IMR-90 (cell line): ENCODE measurements around the gene BLOC1S5. TPM values are rescaled to one million over a fixed set of nuclear protein-coding genes. Genes with fewer than 3 reads are reported as not detected.

Experiments used
- ATAC-seq: fragments of 200-7000 bp; cut with Tn5 transposase; 2 replicates; pipeline ENCODE4 v1.9.1; 2020; ENCODE audit warnings: low read depth, mild to moderate bottlenecking, moderate library complexity
- BruUV-seq: library from RNA; stranded (reverse); fragments of 400-500 nt; replicated peaks from 2 replicates; lab custom pipeline; 2021; lab: Mats Ljungman, UMichigan
- CTCF ChIA-PET: fragments of 300-600 bp; formaldehyde crosslinking; extraction: SDS; loops from one replicate; lab custom pipeline; 2021; ENCODE audit warnings: antibody characterized with exemption; lab: Yijun Ruan, JAX
- POLR2A ChIA-PET: fragments of 300-600 bp; sonication (Branson Sonifier 250); formaldehyde crosslinking; loops from one replicate; lab custom pipeline; 2022; ENCODE audit warnings: antibody characterized with exemption; ENCODE audit not compliant: unreplicated experiment; lab: Charles Lee
- DNase-seq: peaks from one replicate; pipeline ENCODE4 v3.0.0; 2013
- H2AFZ ChIP-seq: replicated peaks from 2 replicates; pipeline ENCODE3; 2013; ENCODE audit warnings: low read length, mild to moderate bottlenecking; ENCODE audit not compliant: poor library complexity
- H2AK5ac ChIP-seq: 2 replicates; pipeline ENCODE4 v1.6.1; 2013; ENCODE audit warnings: low read depth, low read length, inconsistent platforms
- H2AK9ac ChIP-seq: replicated peaks from 2 replicates; pipeline ENCODE3; 2013; ENCODE audit warnings: mild to moderate bottlenecking, low read depth, low read length, moderate library complexity; ENCODE audit not compliant: poor library complexity
- H2BK120ac ChIP-seq: 2 replicates; pipeline ENCODE4 v1.6.1; 2013; ENCODE audit warnings: low read depth, low read length, inconsistent platforms
- H2BK15ac ChIP-seq: 3 replicates; pipeline ENCODE4 v1.6.1; 2013; ENCODE audit warnings: low read depth, low read length, inconsistent platforms
- H2BK20ac ChIP-seq: 2 replicates; pipeline ENCODE4 v1.6.1; 2013; ENCODE audit warnings: low read depth, mild to moderate bottlenecking, inconsistent platforms, low read length, moderate library complexity
- H2BK5ac ChIP-seq: 2 replicates; pipeline ENCODE4 v1.6.1; 2013; ENCODE audit warnings: mild to moderate bottlenecking, low read depth, low read length, inconsistent platforms; ENCODE audit not compliant: poor library complexity, severe bottlenecking
- H3K14ac ChIP-seq: replicated peaks from 2 replicates; pipeline ENCODE4 v1.6.1; 2013; ENCODE audit warnings: low read depth, low read length, inconsistent platforms
- H3K18ac ChIP-seq: 2 replicates; pipeline ENCODE4 v1.6.1; 2013; ENCODE audit warnings: low read depth, low read length, control low read depth
- H3K23ac ChIP-seq: 2 replicates; pipeline ENCODE4 v1.6.1; 2013; ENCODE audit warnings: low read depth, low read length, inconsistent platforms
- H3K27ac ChIP-seq: 2 replicates; pipeline ENCODE4 v1.5.1; 2013; ENCODE audit warnings: mild to moderate bottlenecking, control low read depth, low read length; ENCODE audit not compliant: insufficient read depth
- H3K27me3 ChIP-seq: 2 replicates; pipeline ENCODE4 v1.6.1; 2013; ENCODE audit warnings: low read length; ENCODE audit not compliant: control insufficient read depth, insufficient read depth
- H3K36me3 ChIP-seq: 2 replicates; pipeline ENCODE4 v1.6.1; 2013; ENCODE audit warnings: low read length, mixed read lengths; ENCODE audit not compliant: control insufficient read depth, insufficient read depth
- H3K4ac ChIP-seq: 2 replicates; pipeline ENCODE4 v1.6.1; 2013; ENCODE audit warnings: low read depth, low read length, inconsistent platforms
- H3K4me1 ChIP-seq: 2 replicates; pipeline ENCODE4 v1.6.1; 2013; ENCODE audit warnings: low read length, mixed read lengths; ENCODE audit not compliant: control insufficient read depth, insufficient read depth
- H3K4me2 ChIP-seq: 2 replicates; pipeline ENCODE4 v1.6.1; 2013; ENCODE audit warnings: low read depth, mild to moderate bottlenecking, control low read depth, low read length, moderate library complexity
- H3K4me3 ChIP-seq: 2 replicates; pipeline ENCODE4 v1.5.1; 2013; ENCODE audit warnings: low read depth, mild to moderate bottlenecking, control low read depth, low read length, moderate library complexity; ENCODE audit not compliant: insufficient read depth
- H3K56ac ChIP-seq: 2 replicates; pipeline ENCODE4 v1.6.1; 2013; ENCODE audit warnings: low read length, inconsistent platforms; ENCODE audit not compliant: insufficient read depth; ENCODE audit errors: extremely low read depth
- H3K79me1 ChIP-seq, 2 experiments: 2 replicates each; pipeline ENCODE4 v1.6.1; 2013; ENCODE audit warnings: low read length in 2 of 2, inconsistent platforms in 1 of 2, low read depth in 1 of 2
- H3K9ac ChIP-seq: 2 replicates; pipeline ENCODE4 v1.6.1; 2013; ENCODE audit warnings: low read depth, low read length, control low read depth
- H3K9me1 ChIP-seq: 2 replicates; pipeline ENCODE4 v1.6.1; 2013; ENCODE audit warnings: low read length, inconsistent platforms; ENCODE audit not compliant: insufficient read depth
- H3K9me3 ChIP-seq: 2 replicates; pipeline ENCODE4 v1.6.1; 2013; ENCODE audit warnings: low read length; ENCODE audit not compliant: control insufficient read depth, insufficient read depth
- H4K20me1 ChIP-seq: 2 replicates; pipeline ENCODE4 v1.6.1; 2013; ENCODE audit warnings: low read length, inconsistent platforms; ENCODE audit not compliant: insufficient read depth
- H4K5ac ChIP-seq: 2 replicates; pipeline ENCODE4 v1.6.1; 2013; ENCODE audit warnings: mild to moderate bottlenecking, low read depth, low read length, control low read depth
- H4K8ac ChIP-seq, 2 experiments: 2 replicates each; pipeline ENCODE4 v1.6.1; 2013; ENCODE audit warnings: low read depth in 2 of 2, low read length in 2 of 2, control low read depth in 1 of 2, inconsistent platforms in 1 of 2
- H4K91ac ChIP-seq: 2 replicates; pipeline ENCODE4 v1.6.1; 2013; ENCODE audit warnings: low read depth, low read length, inconsistent platforms; ENCODE audit not compliant: insufficient read depth
- CHD1 ChIP-seq: IDR thresholded peaks from 2 replicates; pipeline ENCODE4 v1.6.1; 2012; ENCODE audit warnings: low read depth, low read length, improper control_type of control experiment
- MAFK ChIP-seq: IDR thresholded peaks from 2 replicates; pipeline ENCODE4 v1.6.1; 2012; ENCODE audit warnings: low read depth, low read length, improper control_type of control experiment
- RAD21 ChIP-seq: IDR thresholded peaks from 2 replicates; pipeline ENCODE4 v1.6.1; 2012; ENCODE audit warnings: low read length, improper control_type of control experiment
- RFX5 ChIP-seq: IDR thresholded peaks from 2 replicates; pipeline ENCODE4 v1.8.0; 2012; ENCODE audit warnings: low read depth, mild to moderate bottlenecking, low read length, moderate library complexity
- WGBS, 2 experiments: methylation state at CpG; one replicate each; pipeline versions ENCODE4 v1.1.5 to v1.1.7; 2013; ENCODE audit warnings: missing lambda C conversion rate in 2 of 2; ENCODE audit not compliant: insufficient read length in 1 of 2; ENCODE audit errors: extremely low coverage in 2 of 2; 5-methylcytosine and 5-hydroxymethylcytosine counted together
- dilution Hi-C: fragments of 300-500 bp; cut with HindIII; formaldehyde crosslinking; loops from one replicate; pipeline ENCODE4 v1.14.3; 2018; ENCODE audit warnings: low sequenced_read_pairs; ENCODE audit not compliant: unreplicated experiment
- in situ Hi-C: fragments of 300-500 bp; cut with MboI; formaldehyde crosslinking; loops from 3 replicates; pipeline ENCODE4 v1.14.3; 2019; ENCODE audit warnings: low sequenced_read_pairs, inconsistent platforms, mixed read lengths
- intact Hi-C: fragments of 100-400 bp; cut with micrococcal nuclease; formaldehyde crosslinking; loops from 2 replicates; pipeline ENCODE4 v1.10.0; 2022
- polyA plus RNA-seq, 3 experiments: library from polyadenylated mRNA; depleted of rRNA; stranded (reverse); fragments of >200 nt; gene quantifications; 2 replicates each; pipeline ENCODE4 v1.2.3, GENCODE V29; 2012; ENCODE audit warnings: low replicate concordance in 1 of 3
- total RNA-seq: library from RNA; depleted of rRNA; stranded (reverse); fragments of >200 nt; gene quantifications from 2 replicates; pipeline ENCODE4 v1.2.3, GENCODE V29; 2012

The BLOC1S5 gene
- total and polyA plus RNA-seq, 2 of the 4 experiments (the other 2 are of a cell fraction): 4.8 to 17.2 TPM

DNA sequence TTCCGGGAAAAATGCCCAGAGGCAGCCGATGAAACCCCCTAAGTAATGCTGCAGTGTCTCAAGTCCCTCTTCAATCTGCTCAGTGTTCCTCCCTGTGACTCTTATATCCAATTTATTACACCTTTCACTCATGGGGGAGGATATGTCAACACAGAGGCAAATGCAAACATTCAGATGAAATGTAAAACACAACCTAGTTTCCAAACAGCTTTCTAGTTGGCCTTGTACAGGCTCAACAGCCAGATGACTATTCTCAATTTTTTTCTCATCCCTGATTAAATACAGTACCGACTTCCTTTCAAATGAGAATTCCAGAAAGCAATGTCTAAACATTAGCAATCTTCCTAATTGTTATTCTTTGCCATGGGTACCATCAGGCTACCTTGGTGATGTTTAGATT lies 65.0 kb downstream of the BLOC1S5 start:
- no peak overlapping the region for H2AK9ac ChIP-seq
- ChIA-PET POLR2A (no interaction called here), CTCF (interaction anchor here (0.7 to 1.0 kb wide), 2 partner anchors 12 to 276 kb away, joined by 4 read pairs; no protein-coding TSS in a partner anchor)
- no peaks in the 10 kb centered on the region for H3K27me3 ChIP-seq
- no peaks in the 10 kb centered on the region for H3K9me1 ChIP-seq
- no peak overlapping the region for H3K14ac ChIP-seq
- H3K79me1 ChIP-seq: no peaks in the 10 kb centered on the region
- DNase-seq: no peak
- intact Hi-C loops (no loop called here), in situ Hi-C loops (no loop called here), dilution Hi-C loops (no loop called here)
- H2BK5ac ChIP-seq: no peak overlapping the region
- H3K4me3 ChIP-seq: no peak overlapping the region
- no peak overlapping the region for H4K91ac ChIP-seq
- no peak overlapping the region for H3K9ac ChIP-seq
- no peak overlapping the region for H4K8ac ChIP-seq
- no peak overlapping the region; the same call in 2 of the 3 replicates for H2BK15ac ChIP-seq
- no peaks in the 10 kb centered on the region for H4K20me1 ChIP-seq
- BruUV-seq: no TSS peak
- H3K27ac ChIP-seq: no peak overlapping the region
- no peak overlapping the region for H2AFZ ChIP-seq
- no peaks in the 10 kb centered on the region for H3K36me3 ChIP-seq
- H3K23ac ChIP-seq: no peak overlapping the region
- no peak overlapping the region for H3K4ac ChIP-seq
- H3K56ac ChIP-seq: no peak overlapping the region
- H3K4me1 ChIP-seq: peaks cover 10% of the 10 kb centered on the region
- H3K18ac ChIP-seq: no peak overlapping the region; the same call in 1 of the 2 replicates
- H2AK5ac ChIP-seq: no peak overlapping the region
- H2BK20ac ChIP-seq: no peak overlapping the region
- H3K4me2 ChIP-seq: no peak overlapping the region
- WGBS, 2 experiments: no CpG with 5 or more reads among the region's 3 CpGs
- H2BK120ac ChIP-seq: no peak overlapping the region
- H3K9me3 ChIP-seq: no peaks in the 10 kb centered on the region
- ATAC-seq: no peak
- no peak overlapping the region for H4K5ac ChIP-seq
- TF ChIP-seq RFX5 (no peak), RAD21 (no peak), MAFK (no peak), CHD1 (no peak)
